NCI-H2196 treated with DMSO at 0.1 percent for 48 hours (cell line): ENCODE measurements around the gene METTL24.
"Not testable (repeated sequence)": the region's sequence is repeated elsewhere in the genome, so short reads cannot be mapped to it uniquely, and the experiment has no call there.

ENCODE experiments used
- DNase-seq: peaks from one replicate; lab custom pipeline; 2025; ENCODE audit not compliant: unreplicated experiment; lab: John Stamatoyannopoulos, UW

Gene METTL24

GRCh38 chr6:110363748-110364147 lies 5.6 kb upstream of the METTL24 start:
- DNase-seq = no peak

- DNase-seq = no peak
Measured at GRCh38 chr6:110360676-110361075, 2.5 kb upstream of the METTL24 start.

- no peak for DNase-seq
Measured at GRCh38 chr6:110359556-110359955, 1.4 kb upstream of the METTL24 start.

- DNase-seq = no peak
Measured at GRCh38 chr6:110358553-110359160, 508 bp upstream of the METTL24 start.

GRCh38 chr6:110357298-110357663 lies 868 bp downstream of the METTL24 start:
- no peak for DNase-seq

- no peak for DNase-seq
Measured at GRCh38 chr6:110356778-110357177, 1.4 kb downstream of the METTL24 start.

- no peak for DNase-seq
Measured at GRCh38 chr6:110355727-110356126, 2.4 kb downstream of the METTL24 start.

GRCh38 chr6:110355022-110355421 lies 3.1 kb downstream of the METTL24 start:
- DNase-seq = no peak

- DNase-seq = no peak
Measured at GRCh38 chr6:110354153-110354552, 4.0 kb downstream of the METTL24 start.

- no peak for DNase-seq
Measured at GRCh38 chr6:110353457-110354001, 4.6 kb downstream of the METTL24 start.

- DNase-seq = no peak
Measured at GRCh38 chr6:110352563-110353262, 5.4 kb downstream of the METTL24 start.

GRCh38 chr6:110351986-110352385 lies 6.2 kb downstream of the METTL24 start:
- DNase-seq = no peak

GRCh38 chr6:110351546-110351945 lies 6.6 kb downstream of the METTL24 start:
- no peak for DNase-seq

- not testable (repeated sequence) for DNase-seq
Measured at GRCh38 chr6:110350593-110350992, 7.6 kb downstream of the METTL24 start.

- DNase-seq = no peak
Measured at GRCh38 chr6:110348961-110349690, 9.0 kb downstream of the METTL24 start.

- no peak for DNase-seq
Measured at GRCh38 chr6:110345025-110345424, 13.1 kb downstream of the METTL24 start.

- DNase-seq = no peak
Measured at GRCh38 chr6:110342759-110343158, 15.4 kb downstream of the METTL24 start.

GRCh38 chr6:110341663-110342596 lies 16.2 kb downstream of the METTL24 start:
- DNase-seq = no peak

GRCh38 chr6:110341067-110341466 lies 17.1 kb downstream of the METTL24 start:
- no peak for DNase-seq

- no peak for DNase-seq
Measured at GRCh38 chr6:110340392-110340965, 17.7 kb downstream of the METTL24 start.
